K562 (cell line): Measurements from ENCODE around the gene A2ML1. TPM values are rescaled to one million over a fixed set of nuclear protein-coding genes. Genes with fewer than 3 reads are reported as not detected.

ENCODE experiments used
- ATAC-seq: fragments of 200-7000 bp; cut with Tn5 transposase; 3 replicates; pipeline ENCODE4 v1.9.1; 2020; ENCODE audit warnings: moderate library complexity
- BruUV-seq: library from RNA; stranded (reverse); fragments of 400-500 nt; replicated peaks from 2 replicates; lab custom pipeline; 2021; lab: Mats Ljungman, UMichigan
- CTCF ChIA-PET: fragments of 300-600 bp; formaldehyde crosslinking; extraction: SDS; loops from one replicate; lab custom pipeline; 2021; ENCODE audit warnings: low intra/inter-chr PET ratio; lab: Yijun Ruan, JAX
- POLR2A ChIA-PET: fragments of 300-600, 350-650 bp; sonication (Branson Sonifier 250); formaldehyde crosslinking; extraction: SDS; loops from one replicate; lab custom pipeline; 2021; ENCODE audit warnings: antibody characterized with exemption, inconsistent platforms; lab: Yijun Ruan, JAX
- DNase-seq, 4 experiments: peaks; one replicate each; pipeline versions ENCODE4 v3.0.0 to v3.0.0-alpha.2; 2011 to 2018; ENCODE audit warnings: low spot score in 3 of 4, mixed read lengths in 3 of 4; ENCODE audit errors: extremely low read depth in 1 of 4
- FAIRE-seq: peaks from 2 replicates; lab custom pipeline; 2011; peaks lifted over from hg19 to GRCh38; lab: Jason Lieb, UNC
- H2AFZ ChIP-seq: 2 replicates; pipeline ENCODE4 v1.6.0; 2011; ENCODE audit warnings: low read depth, low read length, control low read depth, inconsistent platforms
- H3K27ac ChIP-seq: fragments of 200-600 bp; 3 replicates; pipeline ENCODE4 v1.8.0; 2011; ENCODE audit warnings: low read depth, mild to moderate bottlenecking, control low read depth, inconsistent platforms, low read length, moderate library complexity, mixed read lengths; ENCODE audit errors: extremely low read depth
- H3K27me3 ChIP-seq, 2 experiments: fragments of 300-600 bp in 1 of 2; 2 replicates in 1 of 2; 3 replicates in 1 of 2; pipeline versions ENCODE4 v1.6.0 to v1.8.0; 2011; ENCODE audit warnings: inconsistent platforms in 2 of 2, low read length in 2 of 2, mild to moderate bottlenecking in 1 of 2, mixed read lengths in 1 of 2, moderate library complexity in 1 of 2; ENCODE audit not compliant: control insufficient read depth in 2 of 2, insufficient read depth in 2 of 2
- H3K36me3 ChIP-seq: fragments of 300-600 bp; 3 replicates; pipeline ENCODE4 v1.8.0; 2011; ENCODE audit warnings: mild to moderate bottlenecking, low read length, inconsistent platforms; ENCODE audit not compliant: control insufficient read depth, insufficient read depth
- H3K4me1 ChIP-seq, 2 experiments: fragments of 200-600 bp in 1 of 2; replicated peaks in 1 of 2; 2 replicates in 1 of 2; 3 replicates in 1 of 2; pipeline versions ENCODE4 v1.5.1 to v1.8.0; 2011; ENCODE audit warnings: inconsistent platforms in 2 of 2, low read length in 2 of 2, mild to moderate bottlenecking in 1 of 2, mixed read lengths in 1 of 2, moderate library complexity in 1 of 2; ENCODE audit not compliant: control insufficient read depth in 2 of 2, insufficient read depth in 2 of 2
- H3K4me2 ChIP-seq: 2 replicates; pipeline ENCODE4 v1.6.1; 2011; ENCODE audit warnings: low read length, control low read depth, inconsistent platforms, mixed read lengths; ENCODE audit not compliant: insufficient read depth
- H3K4me3 ChIP-seq: fragments of 200-600 bp; sonication (generic), shearing (Covaris generic); 2 replicates; pipeline ENCODE4 v1.5.1; 2016; ENCODE audit warnings: control low read depth, inconsistent platforms
- H3K79me2 ChIP-seq: fragments of 200-600 bp; 3 replicates; pipeline ENCODE4 v1.8.0; 2011; ENCODE audit warnings: low read length, inconsistent platforms; ENCODE audit not compliant: control insufficient read depth, insufficient read depth
- H3K9ac ChIP-seq, 2 experiments: 2 replicates each; pipeline versions ENCODE4 v1.6.0 to v1.6.1; 2011; ENCODE audit warnings: low read depth in 2 of 2, low read length in 2 of 2, control low read depth in 1 of 2, inconsistent platforms in 1 of 2, mild to moderate bottlenecking in 1 of 2, mixed read lengths in 1 of 2; ENCODE audit not compliant: insufficient read depth in 1 of 2
- H3K9me1 ChIP-seq: one replicate; pipeline ENCODE4 v1.6.0; 2011; ENCODE audit warnings: inconsistent platforms, mild to moderate bottlenecking, low read length, moderate library complexity; ENCODE audit not compliant: control insufficient read depth, insufficient read depth
- H3K9me3 ChIP-seq: replicated peaks from 2 replicates; pipeline ENCODE4 v1.5.1; 2011; ENCODE audit warnings: low read depth, low read length, inconsistent platforms; ENCODE audit not compliant: control insufficient read depth, insufficient read depth
- H4K20me1 ChIP-seq: replicated peaks from 2 replicates; pipeline ENCODE4 v1.6.1; 2011; ENCODE audit warnings: low read length, inconsistent platforms, mixed read lengths; ENCODE audit not compliant: control insufficient read depth, insufficient read depth
- MBD2 ChIP-seq: sonication (generic); IDR thresholded peaks from 2 replicates; pipeline ENCODE4 v1.6.1; 2016; ENCODE audit warnings: low read depth, borderline replicate concordance
- NCOA2 ChIP-seq, 2 experiments: fragments of 450-650 bp; IDR thresholded peaks; 2 replicates each; pipeline ENCODE4 v1.6.1; 2018; ENCODE audit warnings: mild to moderate bottlenecking in 2 of 2, moderate library complexity in 1 of 2; ENCODE audit not compliant: partially characterized antibody in 2 of 2
- NCOA4 ChIP-seq: fragments of 450-650 bp; IDR thresholded peaks from 2 replicates; pipeline ENCODE4 v1.6.1; 2018; ENCODE audit warnings: mild to moderate bottlenecking; ENCODE audit not compliant: partially characterized antibody
- ZNF121 ChIP-seq: sonication (generic); formaldehyde crosslinking; conservative IDR thresholded peaks from 2 replicates; pipeline ENCODE4 v1.8.0; 2022; ENCODE audit warnings: missing genetic modification reagents
- ZNF316 ChIP-seq: fragments of 450-650 bp; IDR thresholded peaks from 2 replicates; pipeline ENCODE4 v1.6.1; 2016
- WGBS: fragments of 100-300 bp; shearing (Covaris generic); methylation state at CpG from one replicate; pipeline ENCODE4 v1.1.6; 2016; ENCODE audit warnings: low coverage, mixed read lengths; ENCODE audit not compliant: insufficient coverage; ENCODE audit errors: missing lambda C conversion rate; 5-methylcytosine and 5-hydroxymethylcytosine counted together
- in situ Hi-C: fragments of 300-500 bp; cut with MboI; formaldehyde crosslinking; loops from 4 replicates; pipeline ENCODE4 v1.15.0; 2018; ENCODE audit warnings: inconsistent platforms, mixed read lengths
- intact Hi-C: fragments of 100-400 bp; cut with micrococcal nuclease; formaldehyde crosslinking; loops from 2 replicates; pipeline ENCODE4 v1.14.2; 2022
- polyA plus RNA-seq, 8 experiments: library from polyadenylated mRNA; depleted of rRNA in 4 of 8; stranded (reverse) in 5 of 8; unstranded in 3 of 8; fragments of >200 nt; fragmentation: Nextera tagmentation in 2 of 8; fragmentation: Illumina TruSeq in 1 of 8; extraction: Ambion mirVana in 2 of 8; extraction: Trizol in 1 of 8; gene quantifications; 2 replicates each; pipeline versions ENCODE4 v1.2.1 to v1.2.3, GENCODE V29; 2011 to 2014; ENCODE audit warnings: inconsistent platforms in 1 of 8, missing spikeins in 1 of 8
- total RNA-seq, 7 experiments: library from RNA; depleted of rRNA in 6 of 7; stranded (reverse); fragments of >200 nt in 6 of 7; fragmentation: Illumina TruSeq in 2 of 7; extraction: Trizol in 2 of 7; gene quantifications; 2 replicates each; pipeline versions ENCODE4 v1.2.1 to v1.2.3, GENCODE V29; 2011 to 2021; ENCODE audit warnings: low replicate concordance in 1 of 7

The A2ML1 gene
- total and polyA plus RNA-seq, 9 of the 15 experiments (the other 6 are each of a cell fraction or from before 2014, with no cell fraction given): 0.04 to 0.47 (median 0.13) TPM

GRCh38 chr12:8846305-8846704 is 23.9 kb downstream of the A2ML1 start:
- peak; percentile 72 for TF ChIP-seq ZNF121 (CRISPR knock-in tag)
- TF ChIP-seq NCOA2 (IDR thresholded peaks at IDR 0.05; ENCODE audit: partially characterized antibody in 2 of 2): no peak
- H3K36me3 ChIP-seq: no peaks in the 10 kb centered on the region
- no peaks in the 10 kb centered on the region for H3K9me1 ChIP-seq
- H3K79me2 ChIP-seq: no peaks in the 10 kb centered on the region
- no peak overlapping the region for H2AFZ ChIP-seq
- BruUV-seq: no TSS peak
- no peaks in the 10 kb centered on the region for H3K27me3 ChIP-seq
- H3K4me3 ChIP-seq: no peak overlapping the region
- WGBS: 11% methylated on average over 3 of the region's 3 CpGs
- intact Hi-C loops (no loop called here), in situ Hi-C loops (no loop called here)
- no peaks in the 10 kb centered on the region for H3K9me3 ChIP-seq
- DNase-seq (no peak), FAIRE-seq (no peak), ATAC-seq (no peak)
- no peak overlapping the region for H3K4me2 ChIP-seq
- no peak overlapping the region for H3K9ac ChIP-seq
- H3K27ac ChIP-seq: no peak overlapping the region
- ChIA-PET CTCF (no interaction called here), POLR2A (no interaction called here)
- peaks cover 14 to 16% of the 10 kb centered on the region in 2 experiments; a peak in 4 of 5 replicates for H3K4me1 ChIP-seq
- H4K20me1 ChIP-seq: no peaks in the 10 kb centered on the region

- CTCF ChIA-PET: no interaction called here
- ATAC-seq (no peak), DNase-seq (no peak), FAIRE-seq (no peak)
- intact Hi-C loops: no loop called here
- WGBS: 80% methylated on average over 2 of the region's 6 CpGs
- Histone ChIP-seq H3K36me3 (no peaks in the 10 kb centered on the region), H3K9me3 (no peaks in the 10 kb centered on the region), H3K4me1 (peaks cover 7 to 9% of the 10 kb centered on the region in 2 experiments; a peak in 4 of 5 replicates), H3K4me2 (no peak overlapping the region), H3K9me1 (no peaks in the 10 kb centered on the region), H2AFZ (no peak overlapping the region), H3K9ac (no peak overlapping the region), H3K27me3 (no peaks in the 10 kb centered on the region), H3K79me2 (no peaks in the 10 kb centered on the region), H4K20me1 (no peaks in the 10 kb centered on the region), H3K27ac (no peak overlapping the region), H3K4me3 (no peak overlapping the region)
- TF ChIP-seq MBD2 (no peak), NCOA4 (no peak), ZNF316 (peak; percentile 24; the same call in 1 of the 2 replicates)
- POLR2A ChIA-PET: no interaction called here
- in situ Hi-C loops: no loop called here
- BruUV-seq: no TSS peak
Measured at GRCh38 chr12:8847435-8847834, 25.0 kb downstream of the A2ML1 start.
